Stimulated activated CD8-positive, alpha-beta memory T cell treated with anti-CD3 and anti-CD28 coated beads, Interleukin-7, amount 100 ng/mL, for 4 hours (primary cell): Measurements from ENCODE around the gene RNU2-63P.
"Not testable (repeated sequence)": the region's sequence is repeated elsewhere in the genome, so short reads cannot be mapped to it uniquely, and the experiment has no call there.

ENCODE experiments used
- DNase-seq, 2 donors: peaks; one replicate each; pipeline ENCODE4 v3.0.0-alpha.2; 2020; ENCODE audit warnings: low read depth in 2 of 2

Gene RNU2-63P

DNA sequence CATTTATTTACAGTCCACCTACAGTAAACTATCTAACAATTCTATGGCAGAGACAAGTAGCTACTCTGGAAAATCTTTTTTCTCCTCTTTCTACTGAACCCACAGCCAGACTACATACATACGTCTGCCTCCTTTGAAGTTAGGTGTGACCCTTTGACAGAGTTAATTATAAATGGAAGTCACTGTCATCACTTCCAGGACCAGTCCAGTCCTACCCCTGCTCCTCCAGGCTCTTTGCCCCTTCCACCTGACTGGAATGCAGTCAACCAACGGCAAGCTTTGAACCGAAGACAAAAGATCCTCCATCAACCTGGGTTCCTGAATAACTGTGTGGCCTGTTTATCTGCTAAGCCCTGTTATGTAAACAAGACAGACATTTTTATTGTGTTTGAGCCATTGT lies 35.2 kb downstream of the RNU2-63P start:
- DNase-seq, result not testable (repeated sequence)

DNA sequence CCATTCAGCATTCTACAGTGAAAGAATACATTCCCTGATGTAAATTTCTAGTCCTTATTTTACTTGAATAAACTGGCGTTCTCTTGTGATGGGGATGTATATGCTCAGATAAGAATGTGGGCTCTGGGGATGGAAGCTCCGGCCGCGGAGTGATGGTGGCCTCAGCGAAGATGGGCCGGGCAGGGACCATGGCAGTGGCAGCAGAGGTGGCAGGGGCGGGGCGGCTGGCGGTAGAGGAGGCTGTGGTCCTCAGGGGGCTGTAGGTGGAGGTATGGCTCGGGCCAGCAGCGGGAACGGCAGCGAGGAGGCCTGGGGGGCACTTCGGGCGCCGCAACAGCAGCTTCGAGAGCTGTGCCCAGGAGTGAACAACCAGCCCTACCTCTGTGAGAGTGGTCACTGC lies 44.0 kb downstream of the RNU2-63P start:
- not testable (repeated sequence) for DNase-seq
